Stimulated activated naive CD4-positive, alpha-beta T cell (primary cell): ENCODE data around the gene MAGI2.
"Not testable (repeated sequence)": the region's sequence is repeated elsewhere in the genome, so short reads cannot be mapped to it uniquely, and the experiment has no call there.

Experiments
- DNase-seq, 6 experiments: peaks; one replicate each; lab custom pipeline; 2025; lab: John Stamatoyannopoulos, UW

The MAGI2 gene

GRCh38 chr7:79159040-79159664, 294.3 kb downstream of the MAGI2 start:
- DNase-seq, result no peak

- DNase-seq, result no peak
These were observed 296.2 kb downstream of the MAGI2 start for GRCh38 chr7:79157281-79157680.

- no peak for DNase-seq
These were observed 303.6 kb downstream of the MAGI2 start for GRCh38 chr7:79149831-79150230.

GRCh38 chr7:79142706-79143105, 310.8 kb downstream of the MAGI2 start:
- DNase-seq, result no peak

- no peak for DNase-seq
These were observed 312.2 kb downstream of the MAGI2 start for GRCh38 chr7:79141252-79141651.

GRCh38 chr7:79137942-79138341, 315.5 kb downstream of the MAGI2 start:
- no peak for DNase-seq

- no peak for DNase-seq
These were observed 320.5 kb downstream of the MAGI2 start for GRCh38 chr7:79132844-79133451.

GRCh38 chr7:79130715-79131114, 322.8 kb downstream of the MAGI2 start:
- no peak for DNase-seq

GRCh38 chr7:79124331-79124730, 329.1 kb downstream of the MAGI2 start:
- DNase-seq, result no peak

- no peak for DNase-seq
These were observed 335.3 kb downstream of the MAGI2 start for GRCh38 chr7:79118143-79118542.

GRCh38 chr7:79096361-79096805, 357.1 kb downstream of the MAGI2 start:
- DNase-seq, result no peak

GRCh38 chr7:79093421-79093820, 360.0 kb downstream of the MAGI2 start:
- DNase-seq, result no peak

- no peak for DNase-seq
These were observed 361.8 kb downstream of the MAGI2 start for GRCh38 chr7:79091661-79092060.

- DNase-seq, result no peak
These were observed 362.5 kb downstream of the MAGI2 start for GRCh38 chr7:79091011-79091410.

- no peak for DNase-seq
These were observed 362.9 kb downstream of the MAGI2 start for GRCh38 chr7:79090543-79090942.

- DNase-seq, result no peak
These were observed 369.0 kb downstream of the MAGI2 start for GRCh38 chr7:79084423-79084822.

GRCh38 chr7:79079919-79080554, 373.4 kb downstream of the MAGI2 start:
- no peak for DNase-seq

- DNase-seq, result no peak
These were observed 375.2 kb downstream of the MAGI2 start for GRCh38 chr7:79078273-79078672.

- not testable (repeated sequence) for DNase-seq
These were observed 382.3 kb downstream of the MAGI2 start for GRCh38 chr7:79071187-79071586.

GRCh38 chr7:79064187-79064823, 389.2 kb downstream of the MAGI2 start:
- DNase-seq, result no peak

GRCh38 chr7:79063019-79063698, 390.3 kb downstream of the MAGI2 start:
- DNase-seq, result no peak

- no peak for DNase-seq
These were observed 393.0 kb downstream of the MAGI2 start for GRCh38 chr7:79060498-79060897.
